HepG2 (cell line): Measurements from ENCODE around the gene KRTAP3-3. TPM values are rescaled to one million over a fixed set of nuclear protein-coding genes. Genes with fewer than 3 reads are reported as not detected.

Experiments used
- DRAP1 ChIP-seq: IDR thresholded peaks from 2 replicates; pipeline ENCODE4 v1.6.1; 2016; ENCODE audit warnings: missing genetic modification reagents, missing compliant biosample characterization
- FOXP1 ChIP-seq, 2 experiments: fragments of 450-650 bp in 1 of 2; IDR thresholded peaks; 2 replicates each; pipeline ENCODE4 v1.6.1; 2017 to 2018; ENCODE audit warnings: antibody characterized with exemption in 1 of 2
- FOXP4 ChIP-seq: sonication (generic); formaldehyde crosslinking; IDR thresholded peaks from 2 replicates; pipeline ENCODE4 v1.4.0; 2020; ENCODE audit warnings: missing genetic modification reagents
- GLI4 ChIP-seq: sonication (generic); formaldehyde crosslinking; IDR thresholded peaks from 2 replicates; pipeline ENCODE4 v1.5.1; 2020; ENCODE audit warnings: missing genetic modification reagents, mild to moderate bottlenecking, moderate library complexity, borderline replicate concordance
- HES4 ChIP-seq: sonication (generic); formaldehyde crosslinking; IDR thresholded peaks from 2 replicates; pipeline ENCODE4 v1.9.0; 2021; ENCODE audit warnings: mild to moderate bottlenecking, missing genetic modification reagents, borderline replicate concordance
- MNT ChIP-seq: fragments of 450-650 bp; IDR thresholded peaks from 2 replicates; pipeline ENCODE4 v1.6.1; 2016
- PHF5A ChIP-seq: IDR thresholded peaks from one replicate; pipeline ENCODE4 v1.6.1; 2018; ENCODE audit warnings: low read depth, missing genetic modification reagents; ENCODE audit not compliant: unreplicated experiment
- PRDM10 ChIP-seq: sonication (generic); formaldehyde crosslinking; IDR thresholded peaks from 2 replicates; pipeline ENCODE4 v1.4.0; 2020; ENCODE audit warnings: low read depth, missing genetic modification reagents
- STAT6 ChIP-seq: sonication (generic); formaldehyde crosslinking; IDR thresholded peaks from 2 replicates; pipeline ENCODE4 v1.4.0; 2020; ENCODE audit warnings: missing genetic modification reagents, mild to moderate bottlenecking, borderline replicate concordance
- TEF ChIP-seq: sonication (generic); formaldehyde crosslinking; IDR thresholded peaks from 2 replicates; pipeline ENCODE4 v1.5.0; 2020; ENCODE audit warnings: missing genetic modification reagents
- THYN1 ChIP-seq: sonication (generic); formaldehyde crosslinking; IDR thresholded peaks from 2 replicates; pipeline ENCODE4 v1.8.1; 2023; ENCODE audit warnings: low read depth, mild to moderate bottlenecking, moderate library complexity, missing genetic modification reagents, borderline replicate concordance
- ZNF20 ChIP-seq: sonication (generic); formaldehyde crosslinking; IDR thresholded peaks from 2 replicates; pipeline ENCODE4 v1.4.0; 2020; ENCODE audit warnings: mild to moderate bottlenecking, moderate library complexity, missing genetic modification reagents
- ZNF354B ChIP-seq: sonication (generic); formaldehyde crosslinking; IDR thresholded peaks from 2 replicates; pipeline ENCODE4 v1.8.0; 2022; ENCODE audit warnings: mild to moderate bottlenecking, missing genetic modification reagents
- ZNF446 ChIP-seq: sonication (generic); formaldehyde crosslinking; IDR thresholded peaks from 2 replicates; pipeline ENCODE4 v1.5.0; 2020; ENCODE audit warnings: mild to moderate bottlenecking, missing genetic modification reagents
- ZNF577 ChIP-seq: sonication (generic); formaldehyde crosslinking; IDR thresholded peaks from 2 replicates; pipeline ENCODE4 v1.4.0; 2020; ENCODE audit warnings: mild to moderate bottlenecking, low read depth, missing genetic modification reagents, borderline replicate concordance
- ZNF891 ChIP-seq: sonication (generic); formaldehyde crosslinking; IDR thresholded peaks from 2 replicates; pipeline ENCODE4 v1.5.0; 2020; ENCODE audit warnings: mild to moderate bottlenecking, missing genetic modification reagents
- polyA plus RNA-seq, 8 experiments: library from polyadenylated mRNA; depleted of rRNA in 3 of 8; stranded (reverse) in 7 of 8; unstranded in 1 of 8; fragments of >200 nt; fragmentation: Illumina TruSeq in 4 of 8; extraction: Trizol in 4 of 8; gene quantifications; 2 replicates each; pipeline versions ENCODE4 v1.2.1 to v1.2.3, GENCODE V29; 2011 to 2016; ENCODE audit warnings: low read depth in 4 of 8, missing spikeins in 1 of 8, mixed read lengths in 1 of 8; ENCODE audit not compliant: insufficient read depth in 1 of 8
- total RNA-seq, 5 experiments: library from RNA; depleted of rRNA; stranded (reverse); fragments of >200 nt; fragmentation: Illumina TruSeq; extraction: Trizol; gene quantifications; 2 replicates each; pipeline ENCODE4 v1.2.3, GENCODE V29; 2016; ENCODE audit warnings: low read depth in 1 of 5

Gene KRTAP3-3
- total and polyA plus RNA-seq, 2 of the 13 experiments (the other 11 are each of a cell fraction or from before 2014, with no cell fraction given) = not detected

GRCh38 chr17:40958086-40958953, 35.6 kb downstream of the KRTAP3-3 start (continued):
- 0 out of 2 replicates have a peak, but pooled peaks have one; percentile 64 for TF ChIP-seq ZNF354B (CRISPR knock-in tag)
- no peak for TF ChIP-seq HES4
- no peak for TF ChIP-seq PRDM10 (CRISPR knock-in tag)
- TF ChIP-seq FOXP1 (IDR thresholded peaks at IDR 0.05) = peak; percentile 33; the same call in 1 of the 2 replicates
- peak; percentile 96 for TF ChIP-seq FOXP1 (CRISPR knock-in tag; IDR thresholded peaks at IDR 0.05)
- no peak for TF ChIP-seq ZNF891 (CRISPR knock-in tag)
- no peak; the same call in 1 of the 2 replicates for TF ChIP-seq DRAP1 (CRISPR knock-in tag)
- peak; percentile 97 for TF ChIP-seq FOXP4
- no peak for TF ChIP-seq ZNF446
- 0 out of 2 replicates have a peak, but pooled peaks have one; percentile 21 for TF ChIP-seq ZNF577 (CRISPR knock-in tag)
- TF ChIP-seq ZNF20 (CRISPR knock-in tag) = no peak
- TF ChIP-seq STAT6 (CRISPR knock-in tag) = no peak
- no peak for TF ChIP-seq GLI4 (CRISPR knock-in tag)
- TF ChIP-seq THYN1 (CRISPR knock-in tag) = no peak
- TF ChIP-seq PHF5A (CRISPR knock-in tag) = peak; percentile 48
- TF ChIP-seq TEF (CRISPR knock-in tag) = no peak
- TF ChIP-seq MNT = no peak
